BJ (cell line): ENCODE data around the gene C14orf132. TPM values are rescaled to one million over a fixed set of nuclear protein-coding genes. Genes with fewer than 3 reads are reported as not detected.

ENCODE experiments used
- CTCF ChIA-PET: fragments of 350-600 bp; formaldehyde crosslinking; extraction: SDS; loops from one replicate; lab custom pipeline; 2021; ENCODE audit warnings: antibody characterized with exemption, inconsistent platforms; lab: Yijun Ruan, JAX
- POLR2A ChIA-PET: fragments of 300-600 bp; sonication (Branson Sonifier 250); formaldehyde crosslinking; extraction: SDS; loops from one replicate; lab custom pipeline; 2021; ENCODE audit warnings: antibody characterized with exemption; lab: Charles Lee
- DNase-seq: peaks from one replicate; pipeline ENCODE4 v3.0.0-alpha.2; 2011; ENCODE audit warnings: low read depth
- H3K27me3 ChIP-seq: 2 replicates; pipeline ENCODE4 v1.6.0; 2011; ENCODE audit warnings: low read length; ENCODE audit not compliant: control insufficient read depth, insufficient read depth
- H3K36me3 ChIP-seq: 2 replicates; pipeline ENCODE4 v1.5.1; 2011; ENCODE audit warnings: low read length; ENCODE audit not compliant: control insufficient read depth, insufficient read depth
- H3K4me3 ChIP-seq: 2 replicates; pipeline ENCODE4 v1.5.1; 2011; ENCODE audit warnings: low read depth, mild to moderate bottlenecking, control low read depth, low read length
- CTCF ChIP-seq: IDR thresholded peaks from 2 replicates; pipeline ENCODE4 v1.5.1; 2011; ENCODE audit warnings: low read depth, mild to moderate bottlenecking, control low read depth, inconsistent platforms, low read length, moderate library complexity; ENCODE audit not compliant: insufficient read depth
- polyA plus RNA-seq: library from polyadenylated mRNA; depleted of rRNA; stranded (reverse); fragments of >200 nt; gene quantifications from 2 replicates; pipeline ENCODE4 v1.2.3, GENCODE V29; 2011

Gene C14orf132
- polyA plus RNA-seq, 1 experiment: 13.2 TPM

GRCh38 chr14:96097752-96098151 is 58.6 kb downstream of the C14orf132 start:
- Histone ChIP-seq H3K27me3 (no peaks in the 10 kb centered on the region), H3K36me3 (no peaks in the 10 kb centered on the region), H3K4me3 (no peak overlapping the region)
- DNase-seq: no peak
- no peak for TF ChIP-seq CTCF
- POLR2A ChIA-PET: no interaction called here
- CTCF ChIA-PET: interaction anchor here (0.8 to 7.6 kb wide), 14 partner anchors 11 to 200 kb away, joined by 3 to 194 read pairs (median 5); partner anchors contain the start of gene C14orf132

GRCh38 chr14:96098309-96098998 is 59.3 kb downstream of the C14orf132 start:
- no peak overlapping the region for H3K4me3 ChIP-seq
- no peak for DNase-seq
- POLR2A ChIA-PET: no interaction called here
- TF ChIP-seq CTCF: peak; percentile 90
- no peaks in the 10 kb centered on the region for H3K27me3 ChIP-seq
- CTCF ChIA-PET: interaction anchor here (0.6 to 7.6 kb wide), 34 partner anchors 9 to 538 kb away, joined by 3 to 194 read pairs (median 3); partner anchors contain the start of genes AK7 and C14orf132
- no peaks in the 10 kb centered on the region for H3K36me3 ChIP-seq

- TF ChIP-seq CTCF: no peak
Measured at GRCh38 chr14:96098999-96099335, 59.8 kb downstream of the C14orf132 start.

GRCh38 chr14:96100161-96101064 is 61.3 kb downstream of the C14orf132 start:
- no peaks in the 10 kb centered on the region for H3K36me3 ChIP-seq
- ChIA-PET POLR2A (no interaction called here), CTCF (interaction anchor here (0.6 to 7.8 kb wide), 41 partner anchors 10 to 326 kb away, joined by 3 to 225 read pairs (median 4); partner anchors contain the start of genes BDKRB1 and BDKRB2)

More at GRCh38 chr14:96098999-96099335, 59.8 kb downstream of the C14orf132 start:
- no peaks in the 10 kb centered on the region for H3K36me3 ChIP-seq
- DNase-seq: no peak
- H3K27me3 ChIP-seq: no peaks in the 10 kb centered on the region
- ChIA-PET CTCF (interaction anchor here (0.6 to 7.6 kb wide), 28 partner anchors 9 to 539 kb away, joined by 3 to 194 read pairs (median 4); no protein-coding TSS in a partner anchor), POLR2A (no interaction called here)
- H3K4me3 ChIP-seq: no peak overlapping the region

More at GRCh38 chr14:96100161-96101064, 61.3 kb downstream of the C14orf132 start:
- Histone ChIP-seq H3K27me3 (no peaks in the 10 kb centered on the region), H3K4me3 (no peak overlapping the region)
- DNase-seq: no peak
- peak; percentile 95 for TF ChIP-seq CTCF
